ENCODE results near the gene PRM3.
"Not testable (repeated sequence)": the region's sequence is repeated elsewhere in the genome, so short reads cannot be mapped to it uniquely, and the experiment has no call there.

The PRM3 gene

GRCh38 chr16:11303405-11304138, 30.1 kb upstream of the PRM3 start:
- peak; percentile 42 for DNase-seq (ENCODE audit: low spot score)

GRCh38 chr16:11302977-11303376, 29.5 kb upstream of the PRM3 start:
- DNase-seq (ENCODE audit: low spot score): no peak

- no peak for DNase-seq (ENCODE audit: low spot score)
Measured at GRCh38 chr16:11301645-11302501, 28.4 kb upstream of the PRM3 start.

GRCh38 chr16:11300560-11300892, 27.1 kb upstream of the PRM3 start:
- DNase-seq (ENCODE audit: low spot score): no peak

- DNase-seq (ENCODE audit: low spot score): no peak
Measured at GRCh38 chr16:11299865-11300559, 26.6 kb upstream of the PRM3 start.

- not testable (repeated sequence) for DNase-seq (ENCODE audit: low spot score)
Measured at GRCh38 chr16:11298950-11299547, 25.6 kb upstream of the PRM3 start.

GRCh38 chr16:11298143-11298900, 24.9 kb upstream of the PRM3 start:
- no peak for DNase-seq (ENCODE audit: low spot score)

- DNase-seq (ENCODE audit: low spot score): peak; percentile 64
Measured at GRCh38 chr16:11297492-11298142, 24.2 kb upstream of the PRM3 start.

GRCh38 chr16:11296706-11297491, 23.5 kb upstream of the PRM3 start:
- peak; percentile 9 for DNase-seq (ENCODE audit: low spot score)

GRCh38 chr16:11296351-11296705, 22.9 kb upstream of the PRM3 start:
- DNase-seq (ENCODE audit: low spot score): no peak

GRCh38 chr16:11295672-11296071, 22.2 kb upstream of the PRM3 start:
- no peak for DNase-seq (ENCODE audit: low spot score)

- DNase-seq (ENCODE audit: low spot score): no peak
Measured at GRCh38 chr16:11292076-11292748, 18.8 kb upstream of the PRM3 start.

- peak; percentile 22 for DNase-seq (ENCODE audit: low spot score)
Measured at GRCh38 chr16:11291091-11291703, 17.8 kb upstream of the PRM3 start.

- no peak for DNase-seq (ENCODE audit: low spot score)
Measured at GRCh38 chr16:11290102-11290893, 16.9 kb upstream of the PRM3 start.

GRCh38 chr16:11289696-11290095, 16.3 kb upstream of the PRM3 start:
- not testable (repeated sequence) for DNase-seq (ENCODE audit: low spot score)

- no peak for DNase-seq (ENCODE audit: low spot score)
Measured at GRCh38 chr16:11289202-11289601, 15.8 kb upstream of the PRM3 start.

GRCh38 chr16:11285842-11286241, 12.4 kb upstream of the PRM3 start:
- DNase-seq (ENCODE audit: low spot score): no peak

- no peak for DNase-seq (ENCODE audit: low spot score)
Measured at GRCh38 chr16:11283820-11284248, 10.4 kb upstream of the PRM3 start.
